Airway epithelial cell (primary cell): ENCODE results near the gene MMP27. TPM values are rescaled to one million over a fixed set of nuclear protein-coding genes. Genes with fewer than 3 reads are reported as not detected.

Experiments used
- total RNA-seq: library from RNA; depleted of rRNA; stranded (reverse); fragments of >200 nt; gene quantifications from 2 replicates; pipeline ENCODE4 v1.2.3, GENCODE V29; 2015

MMP27 gene
- not detected in 2 replicates for total RNA-seq

GRCh38 chr11:102705626-102706025 lies at the start of gene MMP27:
MMP27 (minus strand) TSS chr11:102705769; CDS start chr11:102705714, 55 bp downstream.

GRCh38 chr11:102724904-102725500 lies 19.4 kb upstream of the MMP27 start, which contains the start of gene MMP8:
MMP8 (minus strand) TSS chr11:102724954; CDS start chr11:102724855, 99 bp downstream.

Other genes starting within 250 kb of the MMP27 start
- 1.1 and 1.3 TPM in 2 replicates for gene MMP7, start 175.0 kb downstream of the MMP27 start, total RNA-seq
- gene MMP20, start 80.4 kb downstream of the MMP27 start, total RNA-seq = not detected in 2 replicates
- gene MMP8, start 19.2 kb upstream of the MMP27 start, total RNA-seq = not detected in 2 replicates
- gene MMP10, start 74.9 kb upstream of the MMP27 start, total RNA-seq = 2.8 and 17.1 TPM in 2 replicates
- gene MMP1, start 92.4 kb upstream of the MMP27 start, total RNA-seq = 0.23 and 3.5 TPM in 2 replicates
- gene MMP3, start 137.8 kb upstream of the MMP27 start, total RNA-seq = 0.05 and 0.21 TPM in 2 replicates
- gene MMP12, start 169.2 kb upstream of the MMP27 start, total RNA-seq = not detected in 2 replicates
- gene MMP13, start 250.0 kb upstream of the MMP27 start, total RNA-seq = 1.2 and 2.3 TPM in 2 replicates